IMR-90 (cell line): ENCODE results near the gene S100A3. TPM values are rescaled to one million over a fixed set of nuclear protein-coding genes. Genes with fewer than 3 reads are reported as not detected.
A peak's percentile ranks its signal among the peaks of the same experiment; 100 is the strongest.

Experiments
- ATAC-seq: fragments of 200-7000 bp; cut with Tn5 transposase; 2 replicates; pipeline ENCODE4 v1.9.1; 2020; ENCODE audit warnings: low read depth, mild to moderate bottlenecking, moderate library complexity
- BruUV-seq: library from RNA; stranded (reverse); fragments of 400-500 nt; replicated peaks from 2 replicates; lab custom pipeline; 2021; lab: Mats Ljungman, UMichigan
- CTCF ChIA-PET: fragments of 300-600 bp; formaldehyde crosslinking; extraction: SDS; loops from one replicate; lab custom pipeline; 2021; ENCODE audit warnings: antibody characterized with exemption; lab: Yijun Ruan, JAX
- POLR2A ChIA-PET: fragments of 300-600 bp; sonication (Branson Sonifier 250); formaldehyde crosslinking; loops from one replicate; lab custom pipeline; 2022; ENCODE audit warnings: antibody characterized with exemption; ENCODE audit not compliant: unreplicated experiment; lab: Charles Lee
- DNase-seq: peaks from one replicate; pipeline ENCODE4 v3.0.0; 2013
- H2AFZ ChIP-seq: replicated peaks from 2 replicates; pipeline ENCODE3; 2013; ENCODE audit warnings: low read length, mild to moderate bottlenecking; ENCODE audit not compliant: poor library complexity
- H2AK5ac ChIP-seq: 2 replicates; pipeline ENCODE4 v1.6.1; 2013; ENCODE audit warnings: low read depth, low read length, inconsistent platforms
- H2AK9ac ChIP-seq: replicated peaks from 2 replicates; pipeline ENCODE3; 2013; ENCODE audit warnings: mild to moderate bottlenecking, low read depth, low read length, moderate library complexity; ENCODE audit not compliant: poor library complexity
- H2BK120ac ChIP-seq: 2 replicates; pipeline ENCODE4 v1.6.1; 2013; ENCODE audit warnings: low read depth, low read length, inconsistent platforms
- H2BK15ac ChIP-seq: 3 replicates; pipeline ENCODE4 v1.6.1; 2013; ENCODE audit warnings: low read depth, low read length, inconsistent platforms
- H2BK20ac ChIP-seq: 2 replicates; pipeline ENCODE4 v1.6.1; 2013; ENCODE audit warnings: low read depth, mild to moderate bottlenecking, inconsistent platforms, low read length, moderate library complexity
- H2BK5ac ChIP-seq: 2 replicates; pipeline ENCODE4 v1.6.1; 2013; ENCODE audit warnings: mild to moderate bottlenecking, low read depth, low read length, inconsistent platforms; ENCODE audit not compliant: poor library complexity, severe bottlenecking
- H3K14ac ChIP-seq: replicated peaks from 2 replicates; pipeline ENCODE4 v1.6.1; 2013; ENCODE audit warnings: low read depth, low read length, inconsistent platforms
- H3K18ac ChIP-seq: 2 replicates; pipeline ENCODE4 v1.6.1; 2013; ENCODE audit warnings: low read depth, low read length, control low read depth
- H3K23ac ChIP-seq: 2 replicates; pipeline ENCODE4 v1.6.1; 2013; ENCODE audit warnings: low read depth, low read length, inconsistent platforms
- H3K27ac ChIP-seq: 2 replicates; pipeline ENCODE4 v1.5.1; 2013; ENCODE audit warnings: mild to moderate bottlenecking, control low read depth, low read length; ENCODE audit not compliant: insufficient read depth
- H3K27me3 ChIP-seq: 2 replicates; pipeline ENCODE4 v1.6.1; 2013; ENCODE audit warnings: low read length; ENCODE audit not compliant: control insufficient read depth, insufficient read depth
- H3K36me3 ChIP-seq: 2 replicates; pipeline ENCODE4 v1.6.1; 2013; ENCODE audit warnings: low read length, mixed read lengths; ENCODE audit not compliant: control insufficient read depth, insufficient read depth
- H3K4ac ChIP-seq: 2 replicates; pipeline ENCODE4 v1.6.1; 2013; ENCODE audit warnings: low read depth, low read length, inconsistent platforms
- H3K4me1 ChIP-seq: 2 replicates; pipeline ENCODE4 v1.6.1; 2013; ENCODE audit warnings: low read length, mixed read lengths; ENCODE audit not compliant: control insufficient read depth, insufficient read depth
- H3K4me2 ChIP-seq: 2 replicates; pipeline ENCODE4 v1.6.1; 2013; ENCODE audit warnings: low read depth, mild to moderate bottlenecking, control low read depth, low read length, moderate library complexity
- H3K4me3 ChIP-seq: 2 replicates; pipeline ENCODE4 v1.5.1; 2013; ENCODE audit warnings: low read depth, mild to moderate bottlenecking, control low read depth, low read length, moderate library complexity; ENCODE audit not compliant: insufficient read depth
- H3K56ac ChIP-seq: 2 replicates; pipeline ENCODE4 v1.6.1; 2013; ENCODE audit warnings: low read length, inconsistent platforms; ENCODE audit not compliant: insufficient read depth; ENCODE audit errors: extremely low read depth
- H3K79me1 ChIP-seq, 2 experiments: 2 replicates each; pipeline ENCODE4 v1.6.1; 2013; ENCODE audit warnings: low read length in 2 of 2, inconsistent platforms in 1 of 2, low read depth in 1 of 2
- H3K9ac ChIP-seq: 2 replicates; pipeline ENCODE4 v1.6.1; 2013; ENCODE audit warnings: low read depth, low read length, control low read depth
- H3K9me1 ChIP-seq: 2 replicates; pipeline ENCODE4 v1.6.1; 2013; ENCODE audit warnings: low read length, inconsistent platforms; ENCODE audit not compliant: insufficient read depth
- H3K9me3 ChIP-seq: 2 replicates; pipeline ENCODE4 v1.6.1; 2013; ENCODE audit warnings: low read length; ENCODE audit not compliant: control insufficient read depth, insufficient read depth
- H4K20me1 ChIP-seq: 2 replicates; pipeline ENCODE4 v1.6.1; 2013; ENCODE audit warnings: low read length, inconsistent platforms; ENCODE audit not compliant: insufficient read depth
- H4K5ac ChIP-seq: 2 replicates; pipeline ENCODE4 v1.6.1; 2013; ENCODE audit warnings: mild to moderate bottlenecking, low read depth, low read length, control low read depth
- H4K8ac ChIP-seq, 2 experiments: 2 replicates each; pipeline ENCODE4 v1.6.1; 2013; ENCODE audit warnings: low read depth in 2 of 2, low read length in 2 of 2, control low read depth in 1 of 2, inconsistent platforms in 1 of 2
- H4K91ac ChIP-seq: 2 replicates; pipeline ENCODE4 v1.6.1; 2013; ENCODE audit warnings: low read depth, low read length, inconsistent platforms; ENCODE audit not compliant: insufficient read depth
- BHLHE40 ChIP-seq: fragments of 150-350 bp; IDR thresholded peaks from 2 replicates; pipeline ENCODE4 v1.6.1; 2016; ENCODE audit warnings: mild to moderate bottlenecking, low read depth, low read length
- CHD1 ChIP-seq: IDR thresholded peaks from 2 replicates; pipeline ENCODE4 v1.6.1; 2012; ENCODE audit warnings: low read depth, low read length, improper control_type of control experiment
- FOS ChIP-seq: fragments of 150-350 bp; IDR thresholded peaks from 2 replicates; pipeline ENCODE4 v1.6.1; 2016; ENCODE audit warnings: low read depth, low read length
- MAZ ChIP-seq: IDR thresholded peaks from 2 replicates; pipeline ENCODE4 v1.6.1; 2012; ENCODE audit warnings: low read depth, mild to moderate bottlenecking, low read length, improper control_type of control experiment, moderate library complexity, borderline replicate concordance
- MXI1 ChIP-seq: IDR thresholded peaks from 2 replicates; pipeline ENCODE4 v1.6.1; 2012; ENCODE audit warnings: low read depth, mild to moderate bottlenecking, low read length, moderate library complexity, borderline replicate concordance
- POLR2A ChIP-seq: IDR thresholded peaks from 2 replicates; pipeline ENCODE4 v1.6.1; 2012; ENCODE audit warnings: mild to moderate bottlenecking, low read depth, low read length
- RCOR1 ChIP-seq: IDR thresholded peaks from 2 replicates; pipeline ENCODE4 v1.6.1; 2012; ENCODE audit warnings: mild to moderate bottlenecking, low read length, improper control_type of control experiment; ENCODE audit not compliant: insufficient replicate concordance
- RFX5 ChIP-seq: IDR thresholded peaks from 2 replicates; pipeline ENCODE4 v1.8.0; 2012; ENCODE audit warnings: low read depth, mild to moderate bottlenecking, low read length, moderate library complexity
- SMC3 ChIP-seq: fragments of 150-350 bp; IDR thresholded peaks from 2 replicates; pipeline ENCODE4 v1.6.1; 2016; ENCODE audit warnings: low read depth, mild to moderate bottlenecking, antibody characterized with exemption, low read length, moderate library complexity
- WGBS, 2 experiments: methylation state at CpG; one replicate each; pipeline versions ENCODE4 v1.1.5 to v1.1.7; 2013; ENCODE audit warnings: missing lambda C conversion rate in 2 of 2; ENCODE audit not compliant: insufficient read length in 1 of 2; ENCODE audit errors: extremely low coverage in 2 of 2; 5-methylcytosine and 5-hydroxymethylcytosine counted together
- dilution Hi-C: fragments of 300-500 bp; cut with HindIII; formaldehyde crosslinking; loops from one replicate; pipeline ENCODE4 v1.14.3; 2018; ENCODE audit warnings: low sequenced_read_pairs; ENCODE audit not compliant: unreplicated experiment
- in situ Hi-C: fragments of 300-500 bp; cut with MboI; formaldehyde crosslinking; loops from 3 replicates; pipeline ENCODE4 v1.14.3; 2019; ENCODE audit warnings: low sequenced_read_pairs, inconsistent platforms, mixed read lengths
- intact Hi-C: fragments of 100-400 bp; cut with micrococcal nuclease; formaldehyde crosslinking; loops from 2 replicates; pipeline ENCODE4 v1.10.0; 2022
- polyA plus RNA-seq, 3 experiments: library from polyadenylated mRNA; depleted of rRNA; stranded (reverse); fragments of >200 nt; gene quantifications; 2 replicates each; pipeline ENCODE4 v1.2.3, GENCODE V29; 2012; ENCODE audit warnings: low replicate concordance in 1 of 3
- total RNA-seq: library from RNA; depleted of rRNA; stranded (reverse); fragments of >200 nt; gene quantifications from 2 replicates; pipeline ENCODE4 v1.2.3, GENCODE V29; 2012

Gene S100A3
- total and polyA plus RNA-seq, 2 of the 4 experiments (the other 2 are of a cell fraction): 2.9 to 4.5 TPM

- in situ Hi-C loops: no loop called here
- no peak for ATAC-seq
- TF ChIP-seq MXI1: no peak
- no peak for TF ChIP-seq RCOR1
- TF ChIP-seq RFX5: no peak
- no peak for TF ChIP-seq CHD1
- TF ChIP-seq POLR2A: no peak
- TF ChIP-seq SMC3: no peak
- no peak for TF ChIP-seq FOS
- no peak for TF ChIP-seq BHLHE40
- no peak for TF ChIP-seq MAZ
- peak overlapping the region; percentile 58; the same call in 1 of the 2 replicates for H2AK5ac ChIP-seq
- H3K9me3 ChIP-seq: no peaks in the 10 kb centered on the region
- H3K14ac ChIP-seq: no peak overlapping the region
- no peak for DNase-seq
- no peaks in the 10 kb centered on the region for H3K79me1 ChIP-seq
- no peaks in the 10 kb centered on the region for H3K27me3 ChIP-seq
- H3K4me3 ChIP-seq: no peak overlapping the region
- no peaks in the 10 kb centered on the region for H3K36me3 ChIP-seq
- H2AFZ ChIP-seq: peak overlapping the region; percentile 61
- ChIA-PET POLR2A (interaction anchor here (0.9 to 1.5 kb wide), 3 partner anchors 31 to 57 kb away, joined by 3 to 5 read pairs (median 5); partner anchors contain the start of gene CHTOP), CTCF (interaction anchor here (0.8 kb wide), 1 partner anchor 11 kb away, joined by 3 read pairs; no protein-coding TSS in a partner anchor)
- no TSS peak for BruUV-seq
- peak overlapping the region; percentile 73 for H4K91ac ChIP-seq
- H4K20me1 ChIP-seq: no peaks in the 10 kb centered on the region
- no peak overlapping the region for H2BK5ac ChIP-seq
- H2BK20ac ChIP-seq: peak overlapping the region; percentile 6
- H2BK15ac ChIP-seq: 0 out of 3 replicates have a peak overlapping the region, but pooled peaks have one; percentile 34
- 68% methylated on average over 8 of the region's 9 CpGs; no CpG with 5 or more reads in 1 of the 2 experiments for WGBS, 2 experiments
- H3K23ac ChIP-seq: no peak overlapping the region
- intact Hi-C loops: no loop called here
- peak overlapping the region in 1 of 2 experiments; percentile 50; a peak in 1 of 4 replicates for H4K8ac ChIP-seq
- no peak overlapping the region for H3K4me2 ChIP-seq
- peak overlapping the region; percentile 62 for H3K4ac ChIP-seq
- no peak overlapping the region for H3K27ac ChIP-seq
- H3K9ac ChIP-seq: no peak overlapping the region
- H4K5ac ChIP-seq: no peak overlapping the region
- H3K18ac ChIP-seq: no peak overlapping the region; the same call in 1 of the 2 replicates
- H2BK120ac ChIP-seq: peak overlapping the region; percentile 76
- peaks cover 8% of the 10 kb centered on the region for H3K9me1 ChIP-seq
- dilution Hi-C loops: no loop called here
- H3K4me1 ChIP-seq: peaks cover 15% of the 10 kb centered on the region
- peak overlapping the region; percentile 77 for H2AK9ac ChIP-seq
- no peak overlapping the region for H3K56ac ChIP-seq
Observed at GRCh38 chr1:153577624-153578051, 28.6 kb upstream of the S100A3 start.
